Breast epithelium (tissue), 3 donors: ENCODE measurements around the gene CGB3.

Experiments
- POLR2A ChIP-seq: fragments of 450-650 bp; IDR thresholded peaks from one replicate; pipeline ENCODE4 v1.6.1; 2016; ENCODE audit warnings: antibody characterized with exemption, mild to moderate bottlenecking, moderate library complexity
- POLR2AphosphoS5 ChIP-seq, 3 donors: sonication (generic); formaldehyde crosslinking; IDR thresholded peaks; one replicate each; pipeline ENCODE4 v1.6.1; 2017; ENCODE audit warnings: antibody characterized with exemption in 3 of 3
- TF ChIP-seq, protein P1 (sequence below), 3 donors: fragments of 450-650 bp; IDR thresholded peaks; one replicate each; pipeline ENCODE4 v1.5.1; 2016 to 2017; ENCODE audit warnings: antibody characterized with exemption in 3 of 3, mild to moderate bottlenecking in 3 of 3, moderate library complexity in 3 of 3

DNA sequence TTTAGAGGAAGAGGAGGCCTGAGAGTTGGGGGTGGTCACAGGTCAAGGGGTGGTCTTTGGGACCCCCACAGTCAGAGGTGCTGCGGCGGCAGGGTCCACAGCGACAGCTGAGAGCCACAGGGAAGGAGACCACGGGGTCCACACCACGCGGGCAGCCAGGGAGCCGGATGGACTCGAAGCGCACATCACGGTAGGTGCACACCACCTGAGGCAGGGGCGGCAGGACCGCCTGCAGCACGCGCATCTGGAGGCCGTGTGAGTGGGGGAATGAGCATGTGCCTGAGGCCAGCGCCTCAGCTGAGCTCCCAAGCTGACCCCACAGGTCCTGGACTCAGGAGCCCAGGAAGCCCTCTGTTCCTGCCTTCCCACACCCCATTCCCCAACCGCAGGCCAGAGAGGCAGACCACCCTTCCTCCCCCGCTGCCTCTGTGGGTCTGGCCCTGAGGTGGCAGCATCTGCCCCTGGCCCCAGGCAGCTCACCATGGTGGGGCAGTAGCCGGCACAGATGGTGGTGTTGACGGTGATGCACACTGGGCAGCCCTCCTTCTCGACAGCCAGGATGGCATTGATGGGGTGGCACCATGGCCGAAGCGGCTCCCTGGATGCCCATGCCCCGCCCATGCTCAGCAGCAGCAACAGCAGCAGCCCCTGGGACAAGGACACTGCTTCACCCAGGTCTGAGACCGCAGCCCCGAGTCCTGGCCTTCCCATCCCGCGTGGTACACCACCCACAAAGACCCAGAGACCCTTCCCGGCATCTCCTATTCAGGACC is 7.9 kb downstream of the CGB3 start:
- TF ChIP-seq, protein P1, sequence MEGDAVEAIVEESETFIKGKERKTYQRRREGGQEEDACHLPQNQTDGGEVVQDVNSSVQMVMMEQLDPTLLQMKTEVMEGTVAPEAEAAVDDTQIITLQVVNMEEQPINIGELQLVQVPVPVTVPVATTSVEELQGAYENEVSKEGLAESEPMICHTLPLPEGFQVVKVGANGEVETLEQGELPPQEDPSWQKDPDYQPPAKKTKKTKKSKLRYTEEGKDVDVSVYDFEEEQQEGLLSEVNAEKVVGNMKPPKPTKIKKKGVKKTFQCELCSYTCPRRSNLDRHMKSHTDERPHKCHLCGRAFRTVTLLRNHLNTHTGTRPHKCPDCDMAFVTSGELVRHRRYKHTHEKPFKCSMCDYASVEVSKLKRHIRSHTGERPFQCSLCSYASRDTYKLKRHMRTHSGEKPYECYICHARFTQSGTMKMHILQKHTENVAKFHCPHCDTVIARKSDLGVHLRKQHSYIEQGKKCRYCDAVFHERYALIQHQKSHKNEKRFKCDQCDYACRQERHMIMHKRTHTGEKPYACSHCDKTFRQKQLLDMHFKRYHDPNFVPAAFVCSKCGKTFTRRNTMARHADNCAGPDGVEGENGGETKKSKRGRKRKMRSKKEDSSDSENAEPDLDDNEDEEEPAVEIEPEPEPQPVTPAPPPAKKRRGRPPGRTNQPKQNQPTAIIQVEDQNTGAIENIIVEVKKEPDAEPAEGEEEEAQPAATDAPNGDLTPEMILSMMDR (IDR thresholded peaks at IDR 0.05), result no peak
- no peak for TF ChIP-seq POLR2A
- TF ChIP-seq POLR2AphosphoS5 (IDR thresholded peaks at IDR 0.05), result no peak
